HG03432 (cell line): ENCODE measurements around the gene ATXN1L.
"Not testable (repeated sequence)": the region's sequence is repeated elsewhere in the genome, so short reads cannot be mapped to it uniquely, and the experiment has no call there.

Experiments used
- ATAC-seq: cut with Tn5 transposase; IDR thresholded peaks from one replicate; pipeline ENCODE4 v1.9.1; 2021; ENCODE audit warnings: mild to moderate bottlenecking, moderate library complexity; ENCODE audit not compliant: unreplicated experiment

The ATXN1L gene

GRCh38 chr16:71852158-71852557, 6.4 kb downstream of the ATXN1L start:
- ATAC-seq: no peak

GRCh38 chr16:71852561-71852960, 6.8 kb downstream of the ATXN1L start:
- no peak for ATAC-seq

GRCh38 chr16:71853413-71853812, 7.6 kb downstream of the ATXN1L start:
- ATAC-seq: peak; percentile 69

- ATAC-seq: no peak
These were observed 8.7 kb downstream of the ATXN1L start for GRCh38 chr16:71854369-71854948.

- ATAC-seq: no peak
These were observed 10.3 kb downstream of the ATXN1L start for GRCh38 chr16:71855937-71856662.

- no peak for ATAC-seq
These were observed 14.2 kb downstream of the ATXN1L start for GRCh38 chr16:71859762-71860521.

GRCh38 chr16:71863995-71864394, 18.2 kb downstream of the ATXN1L start:
- ATAC-seq: no peak

GRCh38 chr16:71865173-71865863, 19.5 kb downstream of the ATXN1L start:
- no peak for ATAC-seq

- ATAC-seq: not testable (repeated sequence)
These were observed 21.4 kb downstream of the ATXN1L start for GRCh38 chr16:71867175-71867574.

GRCh38 chr16:71867939-71868338, 22.2 kb downstream of the ATXN1L start:
- no peak for ATAC-seq

- no peak for ATAC-seq
These were observed 23.3 kb downstream of the ATXN1L start for GRCh38 chr16:71869089-71869488.

GRCh38 chr16:71870818-71871217, 25.0 kb downstream of the ATXN1L start:
- no peak for ATAC-seq

GRCh38 chr16:71873199-71873598, 27.4 kb downstream of the ATXN1L start:
- no peak for ATAC-seq

GRCh38 chr16:71878911-71879310, 33.1 kb downstream of the ATXN1L start:
- no peak for ATAC-seq

GRCh38 chr16:71880176-71880575, 34.4 kb downstream of the ATXN1L start:
- no peak for ATAC-seq

GRCh38 chr16:71882505-71883167, 36.9 kb downstream of the ATXN1L start:
- ATAC-seq: peak; percentile 36

- ATAC-seq: peak; percentile 53
These were observed 37.5 kb downstream of the ATXN1L start for GRCh38 chr16:71883168-71883848.

- peak; percentile 65 for ATAC-seq
These were observed 38.3 kb downstream of the ATXN1L start, which contains the start of gene ZNF821 for GRCh38 chr16:71883849-71884638. Gene ZNF821, minus strand, starts transcription at chr16:71884182. Its CDS starts 4,236 bp downstream, at chr16:71879946.

GRCh38 chr16:71885261-71885650, 39.5 kb downstream of the ATXN1L start:
- ATAC-seq: no peak
